ENCODE results near the gene TOMT. TPM values are rescaled to one million over a fixed set of nuclear protein-coding genes. Genes with fewer than 3 reads are reported as not detected.

TOMT gene
- total and polyA plus RNA-seq, 2 donors (not counting 3 experiments of a cell fraction or from before 2014, with no cell fraction given) = not detected

- DNase-seq (ENCODE audit: low read depth, low spot score) = no peak
- CTCF ChIA-PET = interaction anchor here (1.2 to 2.9 kb wide), 2 partner anchors 11 to 275 kb away, joined by 4 to 18 read pairs; no protein-coding TSS in a partner anchor
- peaks cover 7 to 10% of the 10 kb centered on the region in 2 experiments for H3K27me3 ChIP-seq (ENCODE audit: control insufficient read depth in 2 of 2, insufficient read depth in 2 of 2, low read length in 2 of 2)
- no peaks in the 10 kb centered on the region for H3K9me1 ChIP-seq (replicated peaks; ENCODE audit: control insufficient read depth, extremely low read depth, insufficient read depth, low read length)
- H2AFZ ChIP-seq (ENCODE audit: low read depth, low read length) = no peak overlapping the region
- no peaks in the 10 kb centered on the region for H3K36me3 ChIP-seq (ENCODE audit: control insufficient read depth in 2 of 2, extremely low read depth in 1 of 2, insufficient read depth in 2 of 2, low read length in 2 of 2)
- intact Hi-C loops (cut with micrococcal nuclease) = no loop called here
- H3K4me3 ChIP-seq (replicated peaks in 1 of 3; ENCODE audit: insufficient read depth in 1 of 3, low read depth in 1 of 3, low read length in 3 of 3) = no peak overlapping the region
- dilution Hi-C loops (cut with MboI; ENCODE audit: extremely low pct_ligation_motif_present, low sequenced_read_pairs) = no loop called here
- H3K9ac ChIP-seq (replicated peaks; ENCODE audit: extremely low read depth, insufficient read depth, low read length) = no peak overlapping the region
- H4K20me1 ChIP-seq (replicated peaks; ENCODE audit: control insufficient read depth, extremely low read depth, insufficient read depth, low read length) = no peaks in the 10 kb centered on the region
- no peaks in the 10 kb centered on the region for H3K79me2 ChIP-seq (ENCODE audit: control insufficient read depth, insufficient read depth, low read length)
- H3K27ac ChIP-seq (ENCODE audit: insufficient read depth, low read depth, low read length) = no peak overlapping the region
- FAIRE-seq = no peak
- no peak for TF ChIP-seq FOS (IDR thresholded peaks at IDR 0.05; ENCODE audit: borderline replicate concordance, insufficient read depth, low read length)
- TF ChIP-seq POLR2AphosphoS5 (IDR thresholded peaks at IDR 0.05; ENCODE audit: insufficient read depth, low read depth, low read length) = no peak
- TF ChIP-seq, protein P1, sequence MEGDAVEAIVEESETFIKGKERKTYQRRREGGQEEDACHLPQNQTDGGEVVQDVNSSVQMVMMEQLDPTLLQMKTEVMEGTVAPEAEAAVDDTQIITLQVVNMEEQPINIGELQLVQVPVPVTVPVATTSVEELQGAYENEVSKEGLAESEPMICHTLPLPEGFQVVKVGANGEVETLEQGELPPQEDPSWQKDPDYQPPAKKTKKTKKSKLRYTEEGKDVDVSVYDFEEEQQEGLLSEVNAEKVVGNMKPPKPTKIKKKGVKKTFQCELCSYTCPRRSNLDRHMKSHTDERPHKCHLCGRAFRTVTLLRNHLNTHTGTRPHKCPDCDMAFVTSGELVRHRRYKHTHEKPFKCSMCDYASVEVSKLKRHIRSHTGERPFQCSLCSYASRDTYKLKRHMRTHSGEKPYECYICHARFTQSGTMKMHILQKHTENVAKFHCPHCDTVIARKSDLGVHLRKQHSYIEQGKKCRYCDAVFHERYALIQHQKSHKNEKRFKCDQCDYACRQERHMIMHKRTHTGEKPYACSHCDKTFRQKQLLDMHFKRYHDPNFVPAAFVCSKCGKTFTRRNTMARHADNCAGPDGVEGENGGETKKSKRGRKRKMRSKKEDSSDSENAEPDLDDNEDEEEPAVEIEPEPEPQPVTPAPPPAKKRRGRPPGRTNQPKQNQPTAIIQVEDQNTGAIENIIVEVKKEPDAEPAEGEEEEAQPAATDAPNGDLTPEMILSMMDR (IDR thresholded peaks at IDR 0.05; ENCODE audit: extremely low read depth in 1 of 2, insufficient read depth in 1 of 2, low read depth in 1 of 2, low read length in 2 of 2) = no peak
- no peak for TF ChIP-seq EZH2 (IDR thresholded peaks at IDR 0.05; ENCODE audit: borderline replicate concordance, low read depth, low read length, severe bottlenecking)
- TF ChIP-seq MAX (IDR thresholded peaks at IDR 0.05; ENCODE audit: insufficient read depth, insufficient read length) = no peak
- TF ChIP-seq JUN (IDR thresholded peaks at IDR 0.05; ENCODE audit: borderline replicate concordance, insufficient read depth, insufficient read length, low read depth) = no peak
- no peak for TF ChIP-seq POLR2A (IDR thresholded peaks at IDR 0.05; ENCODE audit: low read depth, low read length)
- TF ChIP-seq GATA2 (IDR thresholded peaks at IDR 0.05; ENCODE audit: insufficient read depth, insufficient read length, low read depth, low read length) = no peak
- no peak for TF ChIP-seq MYC (IDR thresholded peaks at IDR 0.05; ENCODE audit: low read depth, low read length)
- POLR2A ChIA-PET = no interaction called here
- BruUV-seq (replicated peaks) = no TSS peak
- no peak overlapping the region for H3K4me2 ChIP-seq (ENCODE audit: insufficient read depth, low read length)
- no peaks in the 10 kb centered on the region for H3K9me3 ChIP-seq (replicated peaks; ENCODE audit: control insufficient read depth, insufficient read depth, low read length)
- no peaks in the 10 kb centered on the region for H3K4me1 ChIP-seq (ENCODE audit: control insufficient read depth, extremely low read depth, insufficient read depth, low read length)
Measured at GRCh38 chr11:72155751-72156150, 50.0 kb downstream of the TOMT start.

Measured in endothelial cell of umbilical vein (primary cell).